Measurements from ENCODE around the gene OR2T6.

Gene OR2T6

DNA sequence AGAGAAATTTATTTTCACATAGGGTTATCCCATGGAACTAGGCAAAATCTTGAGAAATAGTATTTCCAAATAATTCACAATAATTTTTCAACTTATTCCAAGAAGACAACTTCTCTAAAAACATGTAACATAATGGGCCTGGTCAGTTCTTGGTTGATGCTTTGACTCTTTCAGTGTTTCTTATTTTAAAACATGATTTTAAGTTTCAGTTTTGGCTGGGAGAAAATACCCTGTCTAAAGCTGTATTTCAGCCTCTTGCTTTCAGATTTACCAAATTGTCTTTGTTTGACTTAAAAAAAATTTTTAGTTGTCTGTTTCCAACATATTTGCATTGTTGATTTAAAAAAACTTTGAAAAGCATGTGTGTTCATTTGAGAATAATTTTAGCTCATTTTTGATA, 8.9 kb upstream of the OR2T6 start:
- Histone ChIP-seq H4K5ac (ENCODE audit: low read length) (no peak overlapping the region), H3K4me2 (ENCODE audit: low read length) (no peak overlapping the region), H2BK15ac (replicated peaks; ENCODE audit: low read depth) (no peak overlapping the region), H2BK120ac (ENCODE audit: low read depth, low read length) (no peak overlapping the region), H3K4ac (ENCODE audit: low read depth, low read length) (no peak overlapping the region), H4K8ac (ENCODE audit: low read depth, low read length) (no peak overlapping the region), H3K79me1 (ENCODE audit: low read length) (no peaks in the 10 kb centered on the region), H3K36me3 (ENCODE audit: control insufficient read depth, insufficient read depth, low read length) (no peaks in the 10 kb centered on the region), H2AK5ac (ENCODE audit: low read length) (no peak overlapping the region), H3K23ac (ENCODE audit: low read length) (no peak overlapping the region), H2BK5ac (ENCODE audit: low read length) (no peak overlapping the region), H3K4me1 (ENCODE audit: control insufficient read depth, low read depth, low read length) (no peaks in the 10 kb centered on the region), H3K4me3 (ENCODE audit: low read length) (no peak overlapping the region), H3K79me2 (ENCODE audit: control insufficient read depth, insufficient read depth, low read length) (no peaks in the 10 kb centered on the region), H3K56ac (ENCODE audit: low read length) (no peak overlapping the region), H3K9ac (ENCODE audit: low read length) (no peak overlapping the region), H3K18ac (ENCODE audit: low read length) (no peak overlapping the region), H3K27ac (ENCODE audit: low read depth, low read length) (no peak overlapping the region), H3K27me3 (ENCODE audit: insufficient read depth, low read length, poor library complexity) (no peaks in the 10 kb centered on the region)
- DNase-seq: no peak

DNA sequence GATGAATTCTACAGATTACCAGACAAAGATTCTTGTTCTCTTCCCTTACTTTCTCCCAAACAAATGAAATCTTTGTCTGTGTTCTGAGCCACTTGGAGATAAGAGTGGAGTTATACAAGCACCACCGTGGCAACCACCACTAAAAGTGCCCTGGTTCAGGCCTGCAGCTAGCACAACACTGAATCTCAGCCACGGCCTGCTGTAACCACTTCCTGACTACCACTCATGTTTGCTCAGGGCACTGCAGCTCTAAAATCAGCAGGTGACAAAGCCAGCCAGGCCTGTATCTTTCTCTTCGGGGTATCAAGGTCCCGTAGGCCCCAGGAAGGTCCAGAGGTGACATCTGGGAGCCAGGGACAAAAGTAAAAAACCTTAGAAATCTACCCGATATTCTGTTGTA, 3.2 kb upstream of the OR2T6 start:
- no peak overlapping the region for H3K56ac ChIP-seq (ENCODE audit: low read length)
- no peaks in the 10 kb centered on the region for H3K36me3 ChIP-seq (ENCODE audit: control insufficient read depth, insufficient read depth, low read length)
- H3K9ac ChIP-seq (ENCODE audit: low read length): no peak overlapping the region
- no peak overlapping the region for H3K23ac ChIP-seq (ENCODE audit: low read length)
- no peak for DNase-seq
- no peaks in the 10 kb centered on the region for H3K27me3 ChIP-seq (ENCODE audit: insufficient read depth, low read length, poor library complexity)
- H3K79me1 ChIP-seq (ENCODE audit: low read length): no peaks in the 10 kb centered on the region
- H2BK5ac ChIP-seq (ENCODE audit: low read length): no peak overlapping the region
- no peak overlapping the region for H2BK15ac ChIP-seq (replicated peaks; ENCODE audit: low read depth)
- H3K4me2 ChIP-seq (ENCODE audit: low read length): no peak overlapping the region
- H3K27ac ChIP-seq (ENCODE audit: low read depth, low read length): no peak overlapping the region
- WGBS (ENCODE audit: extremely low coverage, insufficient coverage, low lambda C conversion rate): no CpG with 5 or more reads among the region's 5 CpGs
- no peak overlapping the region for H3K18ac ChIP-seq (ENCODE audit: low read length)
- no peak overlapping the region for H2AK5ac ChIP-seq (ENCODE audit: low read length)
- no peak overlapping the region for H4K8ac ChIP-seq (ENCODE audit: low read depth, low read length)
- no peaks in the 10 kb centered on the region for H3K79me2 ChIP-seq (ENCODE audit: control insufficient read depth, insufficient read depth, low read length)
- no peaks in the 10 kb centered on the region for H3K4me1 ChIP-seq (ENCODE audit: control insufficient read depth, low read depth, low read length)
- H3K4me3 ChIP-seq (ENCODE audit: low read length): no peak overlapping the region
- no peak overlapping the region for H2BK120ac ChIP-seq (ENCODE audit: low read depth, low read length)
- no peak overlapping the region for H4K5ac ChIP-seq (ENCODE audit: low read length)
- no peak overlapping the region for H3K4ac ChIP-seq (ENCODE audit: low read depth, low read length)

DNA sequence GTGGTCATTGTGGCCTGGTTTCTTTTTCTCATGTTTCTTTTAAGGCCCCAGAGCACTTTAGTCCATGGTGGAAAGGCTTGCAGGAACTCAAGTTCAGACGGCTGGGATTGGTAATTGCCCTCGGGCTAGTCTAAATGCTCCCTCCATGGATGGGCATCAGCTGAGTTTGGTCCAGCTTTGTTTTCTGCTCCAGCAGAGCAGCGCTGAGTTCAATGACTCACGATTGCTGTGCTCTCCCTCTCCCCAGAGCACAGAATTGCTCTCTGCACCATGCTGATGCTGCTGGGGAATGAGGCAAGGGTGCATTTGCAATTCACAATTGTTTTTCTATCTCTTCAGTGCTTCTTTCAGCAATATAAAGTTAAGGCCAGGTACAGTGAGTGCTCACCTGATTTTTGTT, 1.8 kb upstream of the OR2T6 start:
- no peak overlapping the region for H3K23ac ChIP-seq (ENCODE audit: low read length)
- no peak for DNase-seq
- no peak overlapping the region for H2BK5ac ChIP-seq (ENCODE audit: low read length)
- H2AK5ac ChIP-seq (ENCODE audit: low read length): no peak overlapping the region
- H3K27me3 ChIP-seq (ENCODE audit: insufficient read depth, low read length, poor library complexity): no peaks in the 10 kb centered on the region
- H3K79me2 ChIP-seq (ENCODE audit: control insufficient read depth, insufficient read depth, low read length): no peaks in the 10 kb centered on the region
- H3K79me1 ChIP-seq (ENCODE audit: low read length): no peaks in the 10 kb centered on the region
- no peak overlapping the region for H3K27ac ChIP-seq (ENCODE audit: low read depth, low read length)
- H3K4me3 ChIP-seq (ENCODE audit: low read length): no peak overlapping the region
- no peak overlapping the region for H4K8ac ChIP-seq (ENCODE audit: low read depth, low read length)
- H3K36me3 ChIP-seq (ENCODE audit: control insufficient read depth, insufficient read depth, low read length): no peaks in the 10 kb centered on the region
- WGBS (ENCODE audit: extremely low coverage, insufficient coverage, low lambda C conversion rate): no CpG with 5 or more reads among the region's 4 CpGs
- H3K4ac ChIP-seq (ENCODE audit: low read depth, low read length): no peak overlapping the region
- no peak overlapping the region for H4K5ac ChIP-seq (ENCODE audit: low read length)
- no peak overlapping the region for H3K4me2 ChIP-seq (ENCODE audit: low read length)
- no peak overlapping the region for H2BK15ac ChIP-seq (replicated peaks; ENCODE audit: low read depth)
- no peak overlapping the region for H3K18ac ChIP-seq (ENCODE audit: low read length)
- H3K56ac ChIP-seq (ENCODE audit: low read length): no peak overlapping the region
- no peaks in the 10 kb centered on the region for H3K4me1 ChIP-seq (ENCODE audit: control insufficient read depth, low read depth, low read length)
- no peak overlapping the region for H3K9ac ChIP-seq (ENCODE audit: low read length)
- H2BK120ac ChIP-seq (ENCODE audit: low read depth, low read length): no peak overlapping the region

DNA sequence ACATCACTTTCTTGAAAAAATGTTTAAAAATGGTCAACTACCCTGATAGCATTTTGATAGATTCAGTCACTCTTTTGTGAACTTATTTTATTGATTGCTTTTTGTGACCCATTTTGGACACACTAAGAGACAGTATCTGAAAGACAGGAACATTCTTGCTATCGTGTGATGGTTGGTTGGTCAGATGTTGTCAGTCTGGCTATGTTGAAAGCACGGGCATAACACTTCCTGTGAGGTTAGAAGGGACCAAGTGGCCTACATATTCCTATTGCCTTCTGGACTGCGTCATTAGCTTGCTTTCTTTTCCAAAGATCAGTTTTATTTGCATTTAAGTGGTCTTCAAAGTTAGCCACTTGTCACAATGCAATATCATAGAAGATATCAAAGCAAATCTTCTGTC, 1.4 kb downstream of the OR2T6 start:
- no peak overlapping the region for H2BK15ac ChIP-seq (replicated peaks; ENCODE audit: low read depth)
- no peak overlapping the region for H3K4me3 ChIP-seq (ENCODE audit: low read length)
- H3K36me3 ChIP-seq (ENCODE audit: control insufficient read depth, insufficient read depth, low read length): no peaks in the 10 kb centered on the region
- no peaks in the 10 kb centered on the region for H3K4me1 ChIP-seq (ENCODE audit: control insufficient read depth, low read depth, low read length)
- no peaks in the 10 kb centered on the region for H3K27me3 ChIP-seq (ENCODE audit: insufficient read depth, low read length, poor library complexity)
- H2AK5ac ChIP-seq (ENCODE audit: low read length): no peak overlapping the region
- no peak overlapping the region for H3K27ac ChIP-seq (ENCODE audit: low read depth, low read length)
- no peaks in the 10 kb centered on the region for H3K79me2 ChIP-seq (ENCODE audit: control insufficient read depth, insufficient read depth, low read length)
- no peaks in the 10 kb centered on the region for H3K79me1 ChIP-seq (ENCODE audit: low read length)
- no peak overlapping the region for H4K5ac ChIP-seq (ENCODE audit: low read length)
- no peak overlapping the region for H3K9ac ChIP-seq (ENCODE audit: low read length)
- no peak for DNase-seq
- WGBS (ENCODE audit: extremely low coverage, insufficient coverage, low lambda C conversion rate): no CpG with 5 or more reads among the region's 3 CpGs
- no peak overlapping the region for H3K18ac ChIP-seq (ENCODE audit: low read length)
- no peak overlapping the region for H4K8ac ChIP-seq (ENCODE audit: low read depth, low read length)
- no peak overlapping the region for H3K56ac ChIP-seq (ENCODE audit: low read length)
- H2BK5ac ChIP-seq (ENCODE audit: low read length): no peak overlapping the region
- no peak overlapping the region for H2BK120ac ChIP-seq (ENCODE audit: low read depth, low read length)
- no peak overlapping the region for H3K23ac ChIP-seq (ENCODE audit: low read length)
- no peak overlapping the region for H3K4me2 ChIP-seq (ENCODE audit: low read length)
- no peak overlapping the region for H3K4ac ChIP-seq (ENCODE audit: low read depth, low read length)

DNA sequence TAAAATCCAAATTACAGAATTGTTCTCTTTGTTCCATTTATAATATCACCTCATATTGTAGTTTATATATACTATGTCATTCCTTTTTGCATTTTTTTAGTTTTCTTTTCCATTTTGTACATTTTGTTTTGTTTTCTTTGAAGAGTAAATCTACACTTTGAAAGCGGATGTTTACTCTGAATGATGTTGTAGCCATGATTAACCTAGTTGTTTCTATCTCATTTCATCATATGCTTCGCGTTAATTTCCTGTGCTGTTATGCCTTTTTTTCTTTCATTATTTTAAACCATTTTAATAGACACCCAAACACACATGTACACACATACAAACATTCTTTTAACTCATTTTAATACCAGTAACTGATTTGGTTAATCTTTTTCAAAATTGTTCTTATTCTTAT, 5.3 kb downstream of the OR2T6 start:
- H2BK120ac ChIP-seq (ENCODE audit: low read depth, low read length): no peak overlapping the region
- no peak overlapping the region for H3K4me3 ChIP-seq (ENCODE audit: low read length)
- H3K4me2 ChIP-seq (ENCODE audit: low read length): no peak overlapping the region
- no peak overlapping the region for H2AK5ac ChIP-seq (ENCODE audit: low read length)
- H3K79me2 ChIP-seq (ENCODE audit: control insufficient read depth, insufficient read depth, low read length): no peaks in the 10 kb centered on the region
- H3K4ac ChIP-seq (ENCODE audit: low read depth, low read length): no peak overlapping the region
- H3K18ac ChIP-seq (ENCODE audit: low read length): no peak overlapping the region
- WGBS (ENCODE audit: extremely low coverage, insufficient coverage, low lambda C conversion rate): no CpG with 5 or more reads among the region's 3 CpGs
- no peaks in the 10 kb centered on the region for H3K27me3 ChIP-seq (ENCODE audit: insufficient read depth, low read length, poor library complexity)
- no peak overlapping the region for H2BK15ac ChIP-seq (replicated peaks; ENCODE audit: low read depth)
- no peak overlapping the region for H4K5ac ChIP-seq (ENCODE audit: low read length)
- no peak overlapping the region for H3K56ac ChIP-seq (ENCODE audit: low read length)
- no peak overlapping the region for H2BK5ac ChIP-seq (ENCODE audit: low read length)
- no peak overlapping the region for H3K23ac ChIP-seq (ENCODE audit: low read length)
- DNase-seq: no peak
- no peaks in the 10 kb centered on the region for H3K36me3 ChIP-seq (ENCODE audit: control insufficient read depth, insufficient read depth, low read length)
- no peaks in the 10 kb centered on the region for H3K79me1 ChIP-seq (ENCODE audit: low read length)
- H3K27ac ChIP-seq (ENCODE audit: low read depth, low read length): no peak overlapping the region
- H3K9ac ChIP-seq (ENCODE audit: low read length): no peak overlapping the region
- H3K4me1 ChIP-seq (ENCODE audit: control insufficient read depth, low read depth, low read length): no peaks in the 10 kb centered on the region
- H4K8ac ChIP-seq (ENCODE audit: low read depth, low read length): no peak overlapping the region

DNA sequence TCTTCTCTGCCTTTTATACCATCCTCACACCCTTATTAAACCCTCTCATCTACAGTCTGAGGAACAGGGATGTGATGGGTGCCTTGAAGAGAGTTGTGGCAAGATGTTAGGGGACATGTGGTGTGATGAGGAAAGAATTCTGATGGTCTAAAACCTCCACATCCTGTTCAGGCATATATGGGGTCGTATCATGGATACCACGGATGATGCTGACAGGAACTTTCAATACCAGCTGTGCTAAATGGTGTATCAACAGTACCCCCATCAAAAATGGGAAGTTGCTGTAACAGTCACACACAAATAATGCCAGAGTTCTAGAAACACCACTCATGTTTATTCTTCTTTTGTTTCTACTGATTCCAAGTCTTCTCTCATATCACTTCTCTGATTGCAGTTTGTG, 12.9 kb downstream of the OR2T6 start:
- Histone ChIP-seq H3K4me2 (ENCODE audit: low read length) (no peak overlapping the region), H3K79me2 (ENCODE audit: control insufficient read depth, insufficient read depth, low read length) (no peaks in the 10 kb centered on the region), H2BK5ac (ENCODE audit: low read length) (no peak overlapping the region), H2AK5ac (ENCODE audit: low read length) (no peak overlapping the region), H3K27me3 (ENCODE audit: insufficient read depth, low read length, poor library complexity) (no peaks in the 10 kb centered on the region), H3K27ac (ENCODE audit: low read depth, low read length) (no peak overlapping the region), H3K4me1 (ENCODE audit: control insufficient read depth, low read depth, low read length) (no peaks in the 10 kb centered on the region), H2BK15ac (replicated peaks; ENCODE audit: low read depth) (no peak overlapping the region), H3K9ac (ENCODE audit: low read length) (no peak overlapping the region), H3K56ac (ENCODE audit: low read length) (no peak overlapping the region), H4K5ac (ENCODE audit: low read length) (no peak overlapping the region), H2BK120ac (ENCODE audit: low read depth, low read length) (no peak overlapping the region), H3K4ac (ENCODE audit: low read depth, low read length) (no peak overlapping the region), H3K4me3 (ENCODE audit: low read length) (no peak overlapping the region), H3K36me3 (ENCODE audit: control insufficient read depth, insufficient read depth, low read length) (no peaks in the 10 kb centered on the region), H4K8ac (ENCODE audit: low read depth, low read length) (no peak overlapping the region), H3K23ac (ENCODE audit: low read length) (no peak overlapping the region), H3K18ac (ENCODE audit: low read length) (no peak overlapping the region), H3K79me1 (ENCODE audit: low read length) (no peaks in the 10 kb centered on the region)
- WGBS (ENCODE audit: extremely low coverage, insufficient coverage, low lambda C conversion rate): no CpG with 5 or more reads among the region's 2 CpGs
- DNase-seq: no peak

All from mesendoderm (in vitro differentiated cells).